Measurements from ENCODE around the gene PITPNM3. TPM values are rescaled to one million over a fixed set of nuclear protein-coding genes. Genes with fewer than 3 reads are reported as not detected.

The PITPNM3 gene
- total RNA-seq, 2 experiments from 2014 or later: 0.87 to 0.92 TPM

DNA sequence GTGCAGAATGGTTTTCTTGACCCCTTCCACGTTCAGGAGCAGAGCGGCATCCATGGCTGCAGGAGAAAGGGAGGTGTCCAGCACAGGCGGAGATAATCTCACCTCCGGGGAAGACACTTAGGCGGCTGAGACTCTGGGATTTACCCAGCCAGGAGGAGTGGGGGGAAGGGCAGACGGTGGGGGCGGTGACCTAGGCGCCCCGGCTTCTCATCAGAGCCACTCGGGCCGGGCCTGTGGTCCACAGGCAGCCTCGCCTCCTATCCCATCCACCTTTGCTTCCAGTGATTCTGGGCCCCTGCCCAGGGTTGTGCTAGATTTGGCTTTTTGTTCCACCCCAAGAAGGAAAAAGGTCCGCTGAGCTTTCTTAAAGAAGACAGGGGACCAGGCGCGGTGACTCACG lies 121.3 kb downstream of the PITPNM3 start, which contains the start of gene AIPL1:
AIPL1 (minus strand) TSS at position 71 of the 400 bp plus-strand sequence; CDS start at position 54, 17 bp downstream.
- ATAC-seq: no peak
- TF ChIP-seq, protein P1, sequence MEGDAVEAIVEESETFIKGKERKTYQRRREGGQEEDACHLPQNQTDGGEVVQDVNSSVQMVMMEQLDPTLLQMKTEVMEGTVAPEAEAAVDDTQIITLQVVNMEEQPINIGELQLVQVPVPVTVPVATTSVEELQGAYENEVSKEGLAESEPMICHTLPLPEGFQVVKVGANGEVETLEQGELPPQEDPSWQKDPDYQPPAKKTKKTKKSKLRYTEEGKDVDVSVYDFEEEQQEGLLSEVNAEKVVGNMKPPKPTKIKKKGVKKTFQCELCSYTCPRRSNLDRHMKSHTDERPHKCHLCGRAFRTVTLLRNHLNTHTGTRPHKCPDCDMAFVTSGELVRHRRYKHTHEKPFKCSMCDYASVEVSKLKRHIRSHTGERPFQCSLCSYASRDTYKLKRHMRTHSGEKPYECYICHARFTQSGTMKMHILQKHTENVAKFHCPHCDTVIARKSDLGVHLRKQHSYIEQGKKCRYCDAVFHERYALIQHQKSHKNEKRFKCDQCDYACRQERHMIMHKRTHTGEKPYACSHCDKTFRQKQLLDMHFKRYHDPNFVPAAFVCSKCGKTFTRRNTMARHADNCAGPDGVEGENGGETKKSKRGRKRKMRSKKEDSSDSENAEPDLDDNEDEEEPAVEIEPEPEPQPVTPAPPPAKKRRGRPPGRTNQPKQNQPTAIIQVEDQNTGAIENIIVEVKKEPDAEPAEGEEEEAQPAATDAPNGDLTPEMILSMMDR (IDR thresholded peaks at IDR 0.05): no peak
- H3K36me3 Mint-ChIP-seq (ENCODE audit: low read depth): peaks cover 4% of the 10 kb centered on the region
- H3K27ac Mint-ChIP-seq: no peak within 1 kb of the TSS
- ChIA-PET POLR2A (no interaction called here), CTCF (interaction anchor here (1.1 to 2.6 kb wide), 7 partner anchors 11 to 849 kb away, joined by 3 to 21 read pairs (median 7); no protein-coding TSS in a partner anchor)
- H3K4me1 Mint-ChIP-seq (ENCODE audit: low read depth): no peaks in the 10 kb centered on the region
- H3K4me3 Mint-ChIP-seq: no peak within 1 kb of the TSS
- H3K9me3 Mint-ChIP-seq: peaks cover 12% of the 10 kb centered on the region
- peaks cover 12% of the 10 kb centered on the region for H3K27me3 Mint-ChIP-seq
- intact Hi-C loops (cut with micrococcal nuclease): no loop called here
- no peak for DNase-seq

DNA sequence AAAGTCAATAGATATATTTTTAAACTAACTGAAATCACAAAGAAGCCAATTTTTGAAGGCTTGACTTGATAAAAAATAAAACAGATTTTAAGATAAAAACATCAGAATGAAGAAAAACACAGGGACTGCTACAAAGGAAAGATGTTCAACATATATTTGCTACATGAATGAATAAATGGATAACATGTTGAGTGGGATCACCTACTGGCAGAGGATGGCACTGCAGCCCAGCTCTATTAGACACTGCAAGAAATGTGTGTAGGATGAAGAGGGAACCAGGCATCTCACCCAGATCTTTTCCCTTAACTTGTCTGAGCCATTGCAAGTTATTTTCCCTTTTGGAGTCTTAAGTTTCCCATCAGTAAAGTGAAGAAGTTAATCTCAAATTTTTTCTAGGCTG lies 125.6 kb downstream of the PITPNM3 start:
- Mint-ChIP-seq H3K4me3 (no peak overlapping the region), H3K4me1 (ENCODE audit: low read depth) (peaks cover 14% of the 10 kb centered on the region), H3K27ac (no peak overlapping the region), H3K27me3 (peaks cover 3% of the 10 kb centered on the region), H3K36me3 (ENCODE audit: low read depth) (peaks cover 6% of the 10 kb centered on the region), H3K9me3 (peaks cover 15% of the 10 kb centered on the region)
- CTCF ChIA-PET: interaction anchor here (1.0 kb wide), 1 partner anchor 9 kb away, joined by 3 read pairs; no protein-coding TSS in a partner anchor
- ATAC-seq (no peak), DNase-seq (peak; percentile 50)
- TF ChIP-seq, protein P1 (IDR thresholded peaks at IDR 0.05): peak; percentile 61
- intact Hi-C loops (cut with micrococcal nuclease): no loop called here
- POLR2A ChIA-PET: interaction anchor here (1.1 kb wide), 1 partner anchor 12 kb away, joined by 4 read pairs; no protein-coding TSS in a partner anchor

DNA sequence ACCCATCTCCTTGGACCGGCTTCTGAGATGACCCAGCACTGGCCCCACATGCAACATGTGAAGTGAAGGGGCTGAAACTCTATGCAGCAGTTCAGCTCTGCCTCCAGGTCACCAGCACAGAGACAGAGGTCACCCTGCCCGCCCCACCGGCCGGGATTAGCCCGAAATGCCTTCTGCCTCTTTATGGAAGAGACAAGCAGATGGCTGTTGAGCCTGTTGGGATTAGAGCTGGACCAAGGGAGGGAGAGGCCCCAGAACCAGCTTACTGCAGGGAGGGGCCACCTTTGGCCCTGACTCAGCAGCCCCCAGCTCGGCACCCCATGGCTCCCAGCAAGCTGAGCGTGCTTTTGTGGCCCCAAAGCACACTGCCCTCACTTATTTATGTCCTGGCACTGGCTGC lies 127.1 kb downstream of the PITPNM3 start:
- ATAC-seq: no peak
- Mint-ChIP-seq H3K9me3 (peaks cover 15% of the 10 kb centered on the region), H3K4me1 (ENCODE audit: low read depth) (peaks cover 14% of the 10 kb centered on the region), H3K4me3 (no peak overlapping the region), H3K27me3 (peaks cover 5% of the 10 kb centered on the region), H3K36me3 (ENCODE audit: low read depth) (peaks cover 6% of the 10 kb centered on the region), H3K27ac (no peak overlapping the region)
- TF ChIP-seq, protein P1 (IDR thresholded peaks at IDR 0.05): no peak
- DNase-seq: no peak
- CTCF ChIA-PET: no interaction called here
- POLR2A ChIA-PET: no interaction called here
- intact Hi-C loops (cut with micrococcal nuclease): no loop called here

DNA sequence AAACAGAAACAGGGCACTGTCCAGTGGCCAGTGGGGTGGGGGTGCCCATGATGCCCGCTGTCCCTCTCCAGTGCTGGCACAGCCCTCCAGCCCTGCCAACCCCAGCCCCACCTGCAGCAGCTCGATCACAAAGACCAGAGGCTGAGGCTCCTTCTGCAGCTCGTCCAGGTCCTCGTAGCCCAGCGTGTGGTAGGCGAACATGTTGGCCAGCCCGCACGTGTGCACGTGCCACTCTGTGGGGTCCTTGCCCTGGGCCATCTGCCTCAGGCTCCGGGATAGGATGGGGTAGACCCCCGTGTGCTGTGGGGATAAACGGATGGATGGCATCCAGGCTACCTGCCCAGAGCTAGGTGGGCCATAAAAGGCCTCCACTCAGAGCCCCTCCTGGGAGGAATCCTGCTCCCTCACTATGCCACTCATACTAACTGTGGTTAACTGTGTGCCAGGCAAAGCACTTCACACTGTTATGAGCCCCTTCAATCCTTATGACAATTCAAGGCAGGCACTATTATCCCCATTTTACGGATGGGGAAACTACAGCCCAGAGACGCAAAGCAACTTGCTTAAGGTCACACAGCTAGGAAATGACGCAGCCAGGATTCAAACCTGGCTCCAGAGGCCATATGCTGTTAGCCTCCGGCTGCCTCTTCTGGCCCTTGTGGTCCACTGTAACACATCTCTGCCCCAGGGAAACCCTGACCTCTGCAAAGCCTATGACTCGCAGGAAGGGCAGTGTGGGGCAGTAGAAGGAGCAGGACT lies 128.0 kb downstream of the PITPNM3 start:
- Mint-ChIP-seq H3K27ac (no peak overlapping the region), H3K27me3 (peaks cover 5% of the 10 kb centered on the region), H3K36me3 (ENCODE audit: low read depth) (peaks cover 6% of the 10 kb centered on the region), H3K4me1 (ENCODE audit: low read depth) (peaks cover 14% of the 10 kb centered on the region), H3K9me3 (peaks cover 15% of the 10 kb centered on the region), H3K4me3 (no peak overlapping the region)
- ATAC-seq: no peak
- CTCF ChIA-PET: no interaction called here
- intact Hi-C loops (cut with micrococcal nuclease): no loop called here
- DNase-seq: no peak
- POLR2A ChIA-PET: no interaction called here
- TF ChIP-seq, protein P1 (IDR thresholded peaks at IDR 0.05): no peak

DNA sequence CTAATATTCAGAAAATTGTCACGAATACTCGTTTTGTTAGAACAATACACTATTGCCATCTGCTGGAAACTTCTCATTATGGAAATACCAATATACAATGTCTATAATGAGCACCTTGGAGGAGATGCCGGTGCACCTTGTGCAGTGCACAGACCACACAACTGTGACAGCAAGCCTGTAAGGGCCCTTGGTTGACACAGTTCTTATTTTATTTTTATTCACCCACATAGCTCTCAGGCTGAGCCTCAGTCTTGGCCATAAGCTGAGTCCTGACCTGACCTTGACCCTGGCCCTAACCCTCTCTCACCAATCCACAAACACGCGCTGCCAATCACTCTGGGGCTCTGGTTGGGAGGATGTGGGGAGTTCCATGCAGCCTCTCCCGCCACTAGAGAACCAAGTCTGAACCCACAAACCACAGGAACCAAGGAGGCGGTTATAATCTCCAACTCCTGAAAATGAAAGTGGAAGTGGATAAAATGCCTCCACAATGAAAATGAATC lies 129.0 kb downstream of the PITPNM3 start:
- intact Hi-C loops (cut with micrococcal nuclease): no loop called here
- ChIA-PET POLR2A (no interaction called here), CTCF (no interaction called here)
- DNase-seq: peak; percentile 80
- peak; percentile 83 for ATAC-seq
- TF ChIP-seq, protein P1 (IDR thresholded peaks at IDR 0.05): no peak
- no peak overlapping the region for H3K4me3 Mint-ChIP-seq
- H3K9me3 Mint-ChIP-seq: peaks cover 15% of the 10 kb centered on the region
- no peak overlapping the region for H3K27ac Mint-ChIP-seq
- H3K4me1 Mint-ChIP-seq (ENCODE audit: low read depth): peaks cover 14% of the 10 kb centered on the region
- H3K27me3 Mint-ChIP-seq: peaks cover 8% of the 10 kb centered on the region
- peaks cover 6% of the 10 kb centered on the region for H3K36me3 Mint-ChIP-seq (ENCODE audit: low read depth)
